Caco-2 (cell line): ENCODE measurements around the gene SLX4. TPM values are rescaled to one million over a fixed set of nuclear protein-coding genes. Genes with fewer than 3 reads are reported as not detected.

Source experiments
- BruUV-seq: library from RNA; stranded (reverse); fragments of 400-500 nt; replicated peaks from 2 replicates; lab custom pipeline; 2021; lab: Mats Ljungman, UMichigan
- CTCF ChIA-PET: fragments of 300-600 bp; sonication (Branson Sonifier 250); formaldehyde crosslinking; loops from one replicate; lab custom pipeline; 2022; ENCODE audit warnings: antibody characterized with exemption; lab: Charles Lee
- POLR2A ChIA-PET: fragments of 300-600 bp; sonication (Branson Sonifier 250); formaldehyde crosslinking; loops from one replicate; lab custom pipeline; 2022; ENCODE audit warnings: antibody characterized with exemption; lab: Charles Lee
- DNase-seq, 2 experiments: peaks; one replicate each; pipeline versions ENCODE4 v3.0.0 to v3.0.0-alpha.2; 2020 to 2022
- H3K27me3 ChIP-seq: replicated peaks from 2 replicates; pipeline ENCODE4 v1.6.0; 2011; ENCODE audit warnings: low read length; ENCODE audit not compliant: control insufficient read depth, insufficient read depth
- H3K36me3 ChIP-seq: 2 replicates; pipeline ENCODE4 v1.5.1; 2011; ENCODE audit warnings: low read length; ENCODE audit not compliant: control insufficient read depth, insufficient read depth
- H3K4me1 ChIP-seq: fragments of 250-450 bp; sonication (Bioruptor Pico); 2 replicates; pipeline ENCODE4 v1.5.1; 2020; ENCODE audit warnings: mild to moderate bottlenecking
- H3K4me3 ChIP-seq: 2 replicates; pipeline ENCODE4 v1.5.1; 2011; ENCODE audit warnings: low read depth, mild to moderate bottlenecking, control low read depth, low read length
- H3K9me3 ChIP-seq: fragments of 250-450 bp; sonication (Bioruptor Pico); 2 replicates; pipeline ENCODE4 v1.5.1; 2020; ENCODE audit warnings: mild to moderate bottlenecking, moderate library complexity
- H3K27ac Mint-ChIP-seq: one replicate; pipeline ENCODE4 v1.8.0; 2022; ENCODE audit warnings: mixed read lengths; ENCODE audit not compliant: unreplicated experiment
- H3K27me3 Mint-ChIP-seq: one replicate; pipeline ENCODE4 v1.8.0; 2022; ENCODE audit warnings: mixed read lengths; ENCODE audit not compliant: insufficient read depth, unreplicated experiment
- H3K36me3 Mint-ChIP-seq: one replicate; pipeline ENCODE4 v1.8.0; 2022; ENCODE audit warnings: mild to moderate bottlenecking, mixed read lengths; ENCODE audit not compliant: insufficient read depth, unreplicated experiment
- H3K4me1 Mint-ChIP-seq: one replicate; pipeline ENCODE4 v1.8.0; 2022; ENCODE audit warnings: low read depth, mixed read lengths; ENCODE audit not compliant: unreplicated experiment
- H3K4me3 Mint-ChIP-seq: one replicate; pipeline ENCODE4 v1.8.0; 2022; ENCODE audit warnings: mild to moderate bottlenecking, moderate library complexity, mixed read lengths; ENCODE audit not compliant: unreplicated experiment
- H3K9me3 Mint-ChIP-seq: one replicate; pipeline ENCODE4 v1.8.0; 2022; ENCODE audit warnings: mixed read lengths; ENCODE audit not compliant: unreplicated experiment
- CTCF ChIP-seq, 2 experiments: fragments of 200-600 bp in 1 of 2; IDR thresholded peaks; 1 replicate in 1 of 2; 2 replicates in 1 of 2; pipeline versions ENCODE4 v1.5.1 to v1.8.0; 2011 to 2022; ENCODE audit warnings: antibody characterized with exemption in 1 of 2, control low read depth in 1 of 2, inconsistent platforms in 1 of 2, low read depth in 1 of 2, low read length in 1 of 2, mild to moderate bottlenecking in 1 of 2, moderate library complexity in 1 of 2; ENCODE audit not compliant: insufficient read depth in 1 of 2, severe bottlenecking in 1 of 2, unreplicated experiment in 1 of 2
- intact Hi-C: fragments of 100-400 bp; cut with micrococcal nuclease; formaldehyde crosslinking; loops from one replicate; pipeline ENCODE4 v1.10.0; 2022; ENCODE audit not compliant: unreplicated experiment
- total RNA-seq: library from RNA; stranded (reverse); gene quantifications from 2 replicates; pipeline ENCODE4 v1.2.3, GENCODE V29; 2022

SLX4 gene
- total RNA-seq, 1 experiment from 2014 or later: 10.4 TPM

DNA sequence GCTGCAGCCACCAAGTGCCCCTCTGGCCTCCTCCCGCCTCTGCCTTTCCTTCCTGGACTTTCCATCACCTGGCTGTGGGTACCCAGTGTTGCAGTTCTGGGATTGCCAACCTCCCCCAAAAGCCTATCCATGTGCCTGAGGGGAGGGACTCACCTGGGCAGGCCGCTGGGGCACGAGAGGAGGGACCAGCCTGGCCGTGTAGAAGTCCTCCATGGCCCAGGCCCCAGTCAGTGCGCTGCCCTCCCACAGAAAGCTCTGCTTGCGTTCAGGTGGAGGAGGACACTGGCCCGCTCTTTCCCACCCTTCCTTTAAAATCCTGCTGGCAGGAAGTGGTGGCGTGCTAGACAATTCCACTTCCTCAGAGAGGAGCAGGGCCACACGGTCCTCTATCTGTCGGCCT is 14.2 kb downstream of the SLX4 start:
- BruUV-seq: no TSS peak
- Mint-ChIP-seq H3K36me3 (peaks cover 9% of the 10 kb centered on the region), H3K4me1 (no peaks in the 10 kb centered on the region), H3K27ac (no peak overlapping the region), H3K27me3 (no peaks in the 10 kb centered on the region), H3K4me3 (no peak overlapping the region), H3K9me3 (no peaks in the 10 kb centered on the region)
- ChIA-PET CTCF (no interaction called here), POLR2A (no interaction called here)
- Histone ChIP-seq H3K36me3 (no peaks in the 10 kb centered on the region), H3K9me3 (no peaks in the 10 kb centered on the region), H3K4me1 (no peaks in the 10 kb centered on the region), H3K4me3 (no peak overlapping the region), H3K27me3 (no peaks in the 10 kb centered on the region)
- TF ChIP-seq CTCF (IDR thresholded peaks at IDR 0.05; ENCODE audit: insufficient read depth in 1 of 2, low read depth in 1 of 2, low read length in 1 of 2, severe bottlenecking in 1 of 2, unreplicated experiment in 1 of 2): no peak
- intact Hi-C loops: no loop called here
- DNase-seq: no peak

DNA sequence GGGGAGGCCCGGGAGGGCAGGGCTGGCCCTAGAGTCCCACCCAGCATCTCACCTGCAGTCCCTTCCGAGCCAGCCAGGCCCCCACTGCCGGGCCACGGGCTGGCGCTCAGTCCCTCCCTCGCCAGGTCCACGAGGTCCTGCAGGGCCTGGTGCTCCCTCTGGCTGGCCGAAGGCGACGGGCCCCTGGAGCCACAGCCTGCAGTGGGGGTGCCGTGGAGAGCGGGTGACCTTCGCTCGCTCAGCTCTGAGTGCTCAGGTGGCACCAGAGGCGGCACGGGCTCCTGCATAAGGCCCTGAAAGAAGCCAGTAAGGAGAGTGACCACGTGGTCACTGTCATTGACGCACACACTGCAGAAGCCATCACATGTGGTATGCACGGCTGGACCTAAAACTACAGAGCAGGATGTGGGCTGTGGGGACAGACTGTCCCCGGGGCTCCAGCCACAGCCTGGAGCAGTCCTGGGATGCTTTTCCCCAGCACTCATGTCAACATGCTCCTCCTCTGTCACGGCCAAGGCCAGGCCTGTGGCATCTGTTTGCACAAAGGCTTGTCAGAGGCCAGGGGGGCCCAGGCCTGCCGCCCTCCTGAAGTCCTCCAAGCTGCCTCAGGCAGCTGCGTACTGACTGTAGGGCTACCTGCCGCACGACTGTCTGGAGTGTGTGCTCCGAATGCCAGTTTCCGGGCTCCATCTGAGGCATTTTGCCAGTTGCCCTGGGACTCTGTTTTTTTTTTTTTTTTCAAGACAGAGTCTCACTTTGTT is 15.1 kb downstream of the SLX4 start:
- Histone ChIP-seq H3K4me1 (no peaks in the 10 kb centered on the region), H3K36me3 (no peaks in the 10 kb centered on the region), H3K9me3 (no peaks in the 10 kb centered on the region), H3K27me3 (no peaks in the 10 kb centered on the region), H3K4me3 (no peak overlapping the region)
- Mint-ChIP-seq H3K4me3 (no peak overlapping the region), H3K27ac (no peak overlapping the region), H3K4me1 (no peaks in the 10 kb centered on the region), H3K9me3 (no peaks in the 10 kb centered on the region), H3K36me3 (peaks cover 7% of the 10 kb centered on the region), H3K27me3 (no peaks in the 10 kb centered on the region)
- intact Hi-C loops: no loop called here
- no TSS peak for BruUV-seq
- no peak for TF ChIP-seq CTCF (IDR thresholded peaks at IDR 0.05; ENCODE audit: insufficient read depth in 1 of 2, low read depth in 1 of 2, low read length in 1 of 2, severe bottlenecking in 1 of 2, unreplicated experiment in 1 of 2)
- POLR2A ChIA-PET: no interaction called here
- no peak for DNase-seq
- CTCF ChIA-PET: interaction anchor here (0.8 kb wide), 1 partner anchor 44 kb away, joined by 3 read pairs; no protein-coding TSS in a partner anchor

- Mint-ChIP-seq H3K27ac (no peak overlapping the region), H3K4me3 (no peak overlapping the region), H3K36me3 (peaks cover 6% of the 10 kb centered on the region), H3K9me3 (no peaks in the 10 kb centered on the region), H3K27me3 (no peaks in the 10 kb centered on the region), H3K4me1 (no peaks in the 10 kb centered on the region)
- intact Hi-C loops: no loop called here
- no TSS peak for BruUV-seq
- H3K4me3 ChIP-seq: no peak overlapping the region
- no peak for DNase-seq
- H3K4me1 ChIP-seq: no peaks in the 10 kb centered on the region
- no peaks in the 10 kb centered on the region for H3K36me3 ChIP-seq
- H3K9me3 ChIP-seq: no peaks in the 10 kb centered on the region
- CTCF ChIA-PET: interaction anchor here (0.8 kb wide), 1 partner anchor 45 kb away, joined by 3 read pairs; no protein-coding TSS in a partner anchor
- no peaks in the 10 kb centered on the region for H3K27me3 ChIP-seq
- POLR2A ChIA-PET: no interaction called here
- no peak for TF ChIP-seq CTCF (IDR thresholded peaks at IDR 0.05; ENCODE audit: insufficient read depth in 1 of 2, low read depth in 1 of 2, low read length in 1 of 2, severe bottlenecking in 1 of 2, unreplicated experiment in 1 of 2)
Observed at GRCh38 chr16:3595521-3596021, 15.8 kb downstream of the SLX4 start.
